H7 (cell line): ENCODE data around the gene ARHGEF4. TPM values are rescaled to one million over a fixed set of nuclear protein-coding genes. Genes with fewer than 3 reads are reported as not detected.
"Not testable (repeated sequence)": the region's sequence is repeated elsewhere in the genome, so short reads cannot be mapped to it uniquely, and the experiment has no call there.

ENCODE experiments used
- DNase-seq: peaks from one replicate; pipeline ENCODE4 v3.0.0; 2012
- H3K27me3 ChIP-seq: 2 replicates; pipeline ENCODE4 v1.6.0; 2011; ENCODE audit warnings: mild to moderate bottlenecking, low read length; ENCODE audit not compliant: control insufficient read depth, insufficient read depth
- H3K36me3 ChIP-seq: replicated peaks from 2 replicates; pipeline ENCODE4 v1.5.1; 2011; ENCODE audit warnings: low read length; ENCODE audit not compliant: control insufficient read depth, insufficient read depth
- H3K4me3 ChIP-seq: 2 replicates; pipeline ENCODE4 v1.5.1; 2011; ENCODE audit warnings: low read depth, mild to moderate bottlenecking, control low read depth, low read length, moderate library complexity; ENCODE audit not compliant: insufficient read depth
- total RNA-seq: library from RNA; depleted of rRNA; stranded (reverse); fragments of >200 nt; shearing (Covaris generic); gene quantifications from 2 replicates; pipeline ENCODE4 v1.2.3, GENCODE V29; 2014

ARHGEF4 gene
- total RNA-seq, 1 experiment from 2014 or later: 15.6 TPM

DNA sequence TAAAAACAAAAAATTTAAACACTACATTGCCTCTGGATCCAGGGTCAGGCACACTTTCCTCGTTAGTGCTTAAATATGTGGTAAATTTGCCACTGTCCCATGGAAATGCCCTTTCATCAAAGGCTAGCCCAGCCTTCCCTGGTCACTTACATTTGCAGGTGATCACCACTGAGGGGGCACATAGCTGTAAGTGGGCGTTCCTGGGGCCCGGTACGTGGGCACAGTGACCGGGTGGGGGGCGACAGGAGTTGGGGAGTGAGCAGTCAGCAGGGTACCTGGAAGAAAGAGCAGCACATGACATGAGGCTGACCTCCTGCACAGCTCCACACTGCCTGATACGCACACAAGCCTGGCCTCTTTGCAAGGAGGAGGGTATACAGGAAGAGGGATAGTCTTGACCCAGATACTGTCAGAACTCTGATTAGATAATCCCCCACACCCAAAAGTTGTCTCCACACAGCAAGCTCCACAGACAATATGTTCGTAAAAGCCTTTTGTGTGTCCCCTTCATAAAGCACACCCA, 216.1 kb downstream of the ARHGEF4 start:
- Histone ChIP-seq H3K4me3 (no peak overlapping the region), H3K27me3 (no peaks in the 10 kb centered on the region), H3K36me3 (peaks cover 35% of the 10 kb centered on the region)
- DNase-seq: no peak

DNA sequence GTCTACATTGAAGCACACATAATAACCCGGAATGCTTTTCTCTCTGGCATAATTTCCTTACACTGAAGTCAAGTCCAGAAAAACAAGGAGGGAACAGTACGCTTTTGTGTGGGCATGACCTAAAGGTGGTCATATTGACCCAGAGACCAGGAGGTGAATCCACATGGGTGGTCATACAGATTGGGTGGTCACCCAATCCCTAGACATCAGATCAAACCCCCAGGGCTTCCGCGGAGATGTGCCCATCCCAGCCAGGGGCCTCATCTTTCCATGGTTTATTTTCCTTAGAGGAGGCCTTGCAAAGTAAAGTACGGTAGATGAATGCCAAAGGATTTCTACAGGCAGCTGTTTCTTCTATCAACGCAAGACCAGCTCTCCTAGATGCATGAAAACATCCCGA, 217.8 kb downstream of the ARHGEF4 start:
- no peak for DNase-seq
- Histone ChIP-seq H3K27me3 (no peaks in the 10 kb centered on the region), H3K36me3 (peaks cover 31% of the 10 kb centered on the region), H3K4me3 (no peak overlapping the region)

DNA sequence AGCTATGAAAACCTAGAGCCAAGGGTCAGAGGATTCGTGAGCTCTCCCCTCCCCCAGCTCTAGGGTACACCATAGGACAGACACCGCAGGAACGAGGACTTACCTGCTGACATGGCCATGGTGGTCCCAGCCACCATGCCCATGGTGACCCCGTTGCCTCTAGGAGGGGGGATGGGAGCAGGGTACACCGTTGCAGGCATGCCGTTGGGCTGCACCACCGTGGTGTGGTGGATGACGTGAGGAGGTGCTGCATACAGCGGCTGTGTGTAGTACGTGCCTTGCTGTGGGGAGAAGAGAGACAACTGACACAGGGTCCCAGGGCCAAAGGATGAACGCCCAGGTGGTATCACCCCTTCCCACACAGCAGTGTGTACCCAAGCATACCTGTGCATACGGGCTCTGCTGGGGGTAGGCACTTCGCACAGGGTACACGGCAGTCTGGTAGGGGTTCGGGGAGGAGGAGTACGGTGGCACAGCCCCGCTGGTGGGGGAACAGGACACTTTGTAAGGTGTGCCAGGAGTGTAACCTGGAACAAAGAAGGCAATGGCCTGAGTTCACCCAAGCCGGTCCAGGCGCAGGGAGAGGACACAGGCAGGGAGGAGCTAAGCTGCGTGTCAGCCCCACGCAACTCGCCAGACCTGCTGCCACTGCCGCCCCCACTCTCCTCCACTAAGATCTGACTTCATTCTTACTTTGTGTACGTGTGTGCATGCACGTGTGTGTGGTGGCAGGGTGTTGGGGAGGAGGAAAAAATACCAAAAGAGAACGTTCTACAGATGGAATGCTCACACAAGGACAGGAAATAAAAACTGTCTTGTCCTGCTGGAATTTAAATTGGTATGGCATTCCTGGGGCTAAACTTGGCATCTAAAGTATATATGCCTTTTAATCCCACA, 218.7 kb downstream of the ARHGEF4 start:
- Histone ChIP-seq H3K27me3 (no peaks in the 10 kb centered on the region), H3K36me3 (peaks cover 29% of the 10 kb centered on the region), H3K4me3 (no peak overlapping the region)
- DNase-seq: peak; percentile 18

DNA sequence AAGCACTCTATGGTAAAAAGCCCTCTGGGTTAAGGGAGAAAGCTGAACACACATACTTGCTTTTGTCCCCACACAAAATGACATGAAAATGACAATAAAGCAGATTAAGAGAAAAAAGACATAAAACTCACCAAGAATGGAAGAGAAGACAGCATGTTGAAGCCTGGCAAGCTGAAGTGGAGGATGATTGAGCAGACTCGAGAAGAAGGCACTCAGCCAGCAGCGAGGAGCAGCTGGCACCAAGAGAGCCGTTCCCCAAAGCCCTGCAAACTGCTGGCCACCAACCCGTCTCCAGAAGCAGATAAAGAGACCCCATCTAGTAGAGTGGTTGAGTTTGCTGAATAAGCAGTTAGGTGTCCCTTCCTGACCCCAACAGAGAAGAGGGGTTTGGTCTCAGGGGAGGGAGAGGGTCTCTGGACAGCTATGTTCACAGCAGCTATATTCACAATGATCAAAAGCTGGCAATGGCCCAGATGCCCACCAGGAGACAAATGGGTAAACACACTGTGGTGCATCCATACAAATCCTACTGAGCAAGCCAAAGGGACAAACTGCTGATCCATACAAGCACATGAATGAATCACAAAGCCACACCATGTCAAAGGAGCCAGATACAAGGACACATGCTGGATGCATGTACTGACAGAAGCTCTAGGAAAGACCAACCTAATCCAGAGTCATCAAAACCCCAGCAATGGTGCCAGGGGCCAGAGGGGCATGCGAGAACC, 219.7 kb downstream of the ARHGEF4 start:
- DNase-seq: peak; percentile 13
- peaks cover 29% of the 10 kb centered on the region for H3K36me3 ChIP-seq
- H3K4me3 ChIP-seq: no peak overlapping the region
- no peaks in the 10 kb centered on the region for H3K27me3 ChIP-seq

DNA sequence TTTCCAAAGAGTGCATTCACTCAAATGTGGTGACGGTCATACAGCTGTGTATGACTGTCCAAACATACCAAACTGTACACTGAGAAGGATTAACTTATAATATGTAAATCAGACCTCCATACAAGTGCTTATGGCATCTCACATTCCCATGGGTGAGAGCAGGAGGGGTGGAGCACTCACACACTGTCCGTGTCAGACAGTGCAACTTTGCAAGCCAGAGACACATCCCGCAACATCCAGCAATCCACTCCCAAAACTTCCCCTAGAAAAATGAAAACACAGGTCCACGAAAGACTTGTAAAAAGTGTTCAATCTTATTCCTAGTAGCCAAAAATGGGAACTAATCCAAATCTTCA, 220.2 kb downstream of the ARHGEF4 start:
- H3K27me3 ChIP-seq: no peaks in the 10 kb centered on the region
- DNase-seq: peak; percentile 13
- peaks cover 28% of the 10 kb centered on the region for H3K36me3 ChIP-seq
- H3K4me3 ChIP-seq: no peak overlapping the region

DNA sequence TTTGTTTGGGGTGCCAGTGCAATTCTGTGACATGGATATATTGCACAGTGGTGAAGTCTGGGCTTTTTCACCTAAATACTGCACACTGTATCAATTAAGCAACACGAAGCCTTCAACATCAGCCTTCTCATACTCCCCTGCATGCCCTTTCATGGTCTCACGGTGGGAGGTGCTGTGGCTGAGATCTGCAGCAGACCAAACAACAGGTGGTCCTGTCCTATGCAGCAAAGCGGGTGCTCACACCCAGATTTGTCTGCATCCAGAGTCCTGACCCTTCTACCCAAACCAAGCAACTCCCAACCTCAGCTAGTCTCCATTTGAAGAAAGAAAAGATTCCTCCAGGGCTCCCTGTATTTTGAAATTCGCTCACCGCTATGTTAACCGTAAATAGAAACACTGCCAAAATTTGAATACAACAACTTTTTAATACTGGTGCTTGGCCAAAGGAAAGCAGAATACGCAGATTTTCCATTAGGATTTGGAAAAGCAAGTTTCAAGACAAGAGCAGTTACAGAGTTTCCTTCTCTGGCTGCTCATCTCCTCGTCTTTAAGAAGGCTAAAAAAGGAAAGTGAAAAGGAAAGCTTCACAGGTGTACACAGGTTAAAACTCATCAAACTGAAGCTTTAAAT, 221.6 kb downstream of the ARHGEF4 start:
- H3K27me3 ChIP-seq: no peaks in the 10 kb centered on the region
- no peak overlapping the region for H3K4me3 ChIP-seq
- DNase-seq: peak; percentile 25
- peaks cover 21% of the 10 kb centered on the region for H3K36me3 ChIP-seq

DNA sequence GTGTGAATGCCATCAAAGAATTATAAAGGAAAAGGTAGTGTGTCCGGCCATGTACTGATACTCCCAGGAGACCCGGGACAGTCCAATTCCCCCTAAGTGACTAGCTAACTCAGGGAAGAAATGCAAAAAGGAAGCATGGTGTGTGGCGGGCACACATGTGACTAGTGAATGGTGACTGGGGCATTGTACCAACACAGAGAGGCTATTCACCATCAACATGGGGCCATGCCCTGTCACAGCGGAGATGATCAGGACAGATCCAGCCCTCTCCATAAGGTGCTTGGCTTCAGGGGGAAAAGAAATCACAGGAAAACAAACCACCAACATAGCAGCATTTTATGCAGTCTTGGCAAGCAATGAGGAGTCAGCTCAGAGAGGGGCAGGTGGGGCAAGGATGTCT, 222.2 kb downstream of the ARHGEF4 start:
- H3K36me3 ChIP-seq: peaks cover 20% of the 10 kb centered on the region
- no peaks in the 10 kb centered on the region for H3K27me3 ChIP-seq
- H3K4me3 ChIP-seq: no peak overlapping the region
- peak; percentile 14 for DNase-seq

DNA sequence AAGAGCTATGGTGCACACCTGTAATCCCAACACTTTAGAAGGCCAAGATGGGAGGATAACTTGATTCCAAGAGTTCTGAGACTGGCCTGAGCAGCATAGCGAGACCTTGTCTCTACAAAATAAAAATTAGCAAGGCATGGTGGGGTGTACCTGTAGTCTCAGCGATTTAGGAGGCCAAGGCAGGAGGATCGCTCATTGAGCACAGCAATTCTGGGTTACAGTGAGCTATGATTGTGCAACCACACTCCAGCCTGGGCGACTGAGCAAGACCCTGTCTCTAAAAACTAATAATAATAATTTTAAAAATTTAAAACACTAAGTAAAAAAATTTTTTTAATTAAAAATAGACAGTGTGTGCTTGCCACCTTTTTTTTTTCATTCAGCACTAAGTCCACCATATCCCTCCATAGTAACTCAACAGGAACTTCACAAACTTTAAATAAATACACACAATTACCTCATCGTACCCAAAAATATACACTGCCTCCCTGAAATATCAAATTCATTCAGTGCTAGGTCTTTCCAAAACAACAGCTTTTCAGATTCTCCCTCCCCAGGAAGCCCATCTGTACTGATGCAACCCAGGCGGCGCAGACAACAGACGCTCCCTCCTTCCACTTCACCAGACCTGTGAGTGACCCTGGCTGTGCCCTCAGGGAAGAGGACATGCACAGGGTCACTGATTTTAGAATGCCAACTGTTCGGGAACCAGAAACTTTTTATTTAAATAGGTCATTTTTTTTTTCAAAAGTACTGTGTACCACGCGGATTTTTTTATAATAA, 227.0 kb downstream of the ARHGEF4 start:
- no peaks in the 10 kb centered on the region for H3K27me3 ChIP-seq
- peaks cover 5% of the 10 kb centered on the region; the same call in 1 of the 2 replicates for H3K36me3 ChIP-seq
- no peak for DNase-seq
- no peak overlapping the region for H3K4me3 ChIP-seq

DNA sequence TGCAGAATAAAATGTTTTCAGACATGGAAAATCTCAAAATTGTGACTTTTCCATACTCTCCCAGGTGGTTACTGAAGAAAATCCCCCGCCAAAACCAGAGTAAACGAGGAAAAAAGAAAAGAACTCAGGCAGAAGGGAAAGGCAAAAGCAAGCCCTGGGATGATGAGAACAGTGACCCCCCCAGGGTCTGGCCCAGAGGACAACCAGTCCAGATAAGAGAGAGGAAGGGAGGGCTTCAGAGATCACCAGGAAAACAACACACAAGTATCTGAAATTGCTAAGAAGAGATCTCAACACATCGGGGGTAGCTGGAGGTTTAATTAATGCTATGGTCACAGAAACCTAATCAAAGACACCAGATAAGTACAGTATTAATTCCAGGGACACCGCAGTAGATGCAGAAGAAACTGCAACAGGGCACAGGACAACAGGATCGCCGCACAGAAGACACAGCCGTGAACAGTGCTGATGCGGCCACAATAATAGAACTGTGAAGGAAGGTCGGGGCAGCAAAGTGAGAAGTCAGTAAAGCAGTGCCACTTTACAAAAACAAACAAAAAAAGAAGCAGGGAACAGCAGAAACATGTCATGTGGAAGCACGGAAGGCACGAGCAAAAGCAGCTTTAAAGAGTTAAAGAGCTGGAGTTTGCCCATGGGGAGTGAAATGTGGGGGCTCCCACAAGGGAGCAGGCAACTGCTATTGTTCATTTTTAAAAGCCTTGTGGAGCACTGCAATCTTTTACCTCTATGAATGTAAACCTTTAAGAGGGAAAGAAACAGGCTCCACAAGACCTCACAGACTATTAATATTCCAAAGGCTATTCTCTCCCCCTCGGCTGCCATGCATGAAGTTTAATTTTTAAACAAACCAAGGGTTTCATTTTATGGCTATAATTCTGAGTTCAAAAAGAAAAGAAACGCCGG, 228.1 kb downstream of the ARHGEF4 start:
- no peak overlapping the region for H3K4me3 ChIP-seq

DNA sequence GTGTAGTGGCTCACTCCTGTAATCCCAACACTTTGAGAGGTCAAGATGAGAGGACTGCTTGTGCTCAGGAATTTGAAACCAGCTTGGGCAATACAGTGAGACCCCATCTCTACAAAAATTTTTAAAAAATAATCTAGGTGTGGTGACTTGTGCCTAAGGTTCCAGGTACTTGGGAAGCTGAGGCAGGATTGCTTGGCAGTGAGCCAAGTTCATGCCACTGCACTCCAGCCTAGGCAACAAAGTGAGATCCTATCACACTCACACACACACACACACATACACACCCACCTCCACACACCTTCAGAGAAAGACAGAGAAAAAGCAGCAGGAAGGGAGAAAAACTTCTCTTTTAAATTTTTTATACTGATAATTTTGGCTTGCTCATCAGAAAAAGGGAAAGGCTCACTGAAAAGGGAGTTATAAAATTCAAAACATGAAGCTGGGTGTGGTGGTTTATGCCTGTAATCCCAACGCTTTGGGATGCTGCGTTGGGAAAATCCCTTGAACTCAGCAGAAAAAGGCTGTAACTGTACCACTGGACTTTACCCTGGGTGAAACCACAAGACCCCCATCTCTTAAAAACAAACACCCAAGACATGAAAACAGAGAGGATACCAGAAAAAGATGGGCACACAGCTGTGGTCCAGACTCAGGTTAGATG, 230.9 kb downstream of the ARHGEF4 start:
- no peak overlapping the region for H3K4me3 ChIP-seq
- no peaks in the 10 kb centered on the region for H3K27me3 ChIP-seq
- no peak for DNase-seq
- peaks cover 15% of the 10 kb centered on the region for H3K36me3 ChIP-seq

More for the DNA sequence above, 228.1 kb downstream of the ARHGEF4 start:
- H3K36me3 ChIP-seq: peaks cover 6% of the 10 kb centered on the region
- DNase-seq: no peak
- H3K27me3 ChIP-seq: no peaks in the 10 kb centered on the region

DNA sequence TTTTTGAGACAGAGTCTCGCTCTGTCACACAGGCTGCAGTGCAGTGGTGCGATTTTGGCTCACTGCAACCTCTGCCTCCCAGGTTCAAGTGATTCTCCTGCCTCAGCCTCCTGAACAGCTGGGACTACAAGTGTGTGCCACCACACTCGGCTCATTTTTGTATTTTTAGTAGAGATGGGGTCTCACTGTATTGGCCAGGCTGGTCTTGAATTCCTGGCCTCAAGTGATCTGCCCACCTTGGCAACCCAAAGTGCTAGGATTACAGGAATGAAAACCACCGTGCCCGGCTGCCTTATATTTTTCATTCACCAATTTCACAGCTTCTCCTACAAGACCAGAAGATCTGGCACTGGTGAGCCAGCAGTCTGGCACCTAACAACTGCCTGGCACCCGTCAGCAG, 231.5 kb downstream of the ARHGEF4 start:
- H3K4me3 ChIP-seq, H3K27me3 ChIP-seq, DNase-seq: not testable (repeated sequence)
- peaks cover 15% of the 10 kb centered on the region for H3K36me3 ChIP-seq

DNA sequence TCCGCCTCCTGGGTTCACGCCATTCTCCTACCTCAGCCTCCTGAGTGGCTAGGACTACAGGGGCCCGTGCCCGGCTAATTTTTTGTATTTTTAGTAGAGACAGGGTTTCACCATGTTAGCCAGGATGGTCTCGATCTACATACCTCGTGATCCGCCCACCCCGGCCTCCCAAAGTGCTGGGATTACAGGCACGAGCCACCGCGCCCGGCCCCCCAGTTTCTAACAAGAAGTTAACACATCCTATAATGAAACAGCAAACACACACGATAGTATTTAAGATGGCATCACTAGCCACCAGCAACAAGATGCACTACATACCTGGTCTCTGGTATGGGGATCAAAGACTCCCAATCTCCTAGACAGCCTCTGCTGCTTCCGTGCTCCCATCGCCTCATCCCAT, 238.9 kb downstream of the ARHGEF4 start:
- H3K36me3 ChIP-seq: peaks cover 32% of the 10 kb centered on the region
- not testable (repeated sequence) for DNase-seq, H3K4me3 ChIP-seq, H3K27me3 ChIP-seq

DNA sequence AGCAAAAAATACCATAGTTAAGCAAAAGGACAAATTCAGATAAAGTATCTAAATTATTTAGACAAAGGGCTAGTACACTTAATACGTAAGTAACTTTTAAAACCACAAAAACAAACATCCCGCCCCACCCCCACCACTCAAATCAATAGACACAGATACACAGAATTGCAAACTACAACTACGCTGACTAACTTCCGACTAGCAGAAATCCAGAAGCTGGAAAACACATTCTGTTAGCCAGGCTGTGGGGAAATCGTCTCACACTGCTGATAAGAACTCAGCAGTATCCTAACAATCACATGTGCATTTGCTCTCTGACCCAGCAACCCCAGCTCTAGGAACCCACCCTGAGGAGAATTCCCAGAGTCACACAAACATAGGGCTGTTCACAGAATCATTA, 240.0 kb downstream of the ARHGEF4 start:
- DNase-seq: no peak
- H3K36me3 ChIP-seq: peaks cover 26% of the 10 kb centered on the region
- no peaks in the 10 kb centered on the region for H3K27me3 ChIP-seq
- no peak overlapping the region for H3K4me3 ChIP-seq
